GM12872 (cell line): ENCODE results near the gene ANXA10.

Experiments used
- TF ChIP-seq, protein P1 (sequence below): IDR thresholded peaks from 3 replicates; pipeline ENCODE4 v1.5.1; 2011; ENCODE audit warnings: low read depth, mild to moderate bottlenecking, low read length, moderate library complexity; ENCODE audit not compliant: insufficient read depth

Gene ANXA10

GRCh38 chr4:168220893-168221292 lies 128.6 kb downstream of the ANXA10 start:
- TF ChIP-seq, protein P1, sequence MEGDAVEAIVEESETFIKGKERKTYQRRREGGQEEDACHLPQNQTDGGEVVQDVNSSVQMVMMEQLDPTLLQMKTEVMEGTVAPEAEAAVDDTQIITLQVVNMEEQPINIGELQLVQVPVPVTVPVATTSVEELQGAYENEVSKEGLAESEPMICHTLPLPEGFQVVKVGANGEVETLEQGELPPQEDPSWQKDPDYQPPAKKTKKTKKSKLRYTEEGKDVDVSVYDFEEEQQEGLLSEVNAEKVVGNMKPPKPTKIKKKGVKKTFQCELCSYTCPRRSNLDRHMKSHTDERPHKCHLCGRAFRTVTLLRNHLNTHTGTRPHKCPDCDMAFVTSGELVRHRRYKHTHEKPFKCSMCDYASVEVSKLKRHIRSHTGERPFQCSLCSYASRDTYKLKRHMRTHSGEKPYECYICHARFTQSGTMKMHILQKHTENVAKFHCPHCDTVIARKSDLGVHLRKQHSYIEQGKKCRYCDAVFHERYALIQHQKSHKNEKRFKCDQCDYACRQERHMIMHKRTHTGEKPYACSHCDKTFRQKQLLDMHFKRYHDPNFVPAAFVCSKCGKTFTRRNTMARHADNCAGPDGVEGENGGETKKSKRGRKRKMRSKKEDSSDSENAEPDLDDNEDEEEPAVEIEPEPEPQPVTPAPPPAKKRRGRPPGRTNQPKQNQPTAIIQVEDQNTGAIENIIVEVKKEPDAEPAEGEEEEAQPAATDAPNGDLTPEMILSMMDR, result no peak

- TF ChIP-seq, protein P1, result no peak
These were observed 129.0 kb downstream of the ANXA10 start for GRCh38 chr4:168221301-168221700.
